GM18909 (cell line): ENCODE results near the gene FLNB.

Source experiments
- ATAC-seq: cut with Tn5 transposase; IDR thresholded peaks from one replicate; pipeline ENCODE4 v1.9.1; 2021; ENCODE audit warnings: mild to moderate bottlenecking; ENCODE audit not compliant: unreplicated experiment, poor library complexity

FLNB gene

DNA sequence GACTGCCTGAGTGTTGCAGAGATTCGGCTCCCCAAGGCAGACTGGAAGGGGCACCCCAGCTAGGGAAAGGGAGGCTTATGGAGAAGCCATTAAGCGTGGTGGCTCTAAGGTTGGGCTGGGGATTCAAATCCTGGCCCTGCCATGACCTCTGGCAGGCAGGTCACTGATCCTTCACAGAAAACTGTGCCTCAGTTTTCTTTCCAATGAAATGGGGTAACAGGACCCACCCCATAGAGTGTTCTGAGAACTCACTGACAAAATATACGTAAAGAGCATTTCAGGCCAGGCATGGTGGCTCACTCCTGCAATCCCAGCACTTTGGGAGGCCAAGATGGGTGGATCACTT is 167.9 kb downstream of the FLNB start:
- ATAC-seq = no peak

DNA sequence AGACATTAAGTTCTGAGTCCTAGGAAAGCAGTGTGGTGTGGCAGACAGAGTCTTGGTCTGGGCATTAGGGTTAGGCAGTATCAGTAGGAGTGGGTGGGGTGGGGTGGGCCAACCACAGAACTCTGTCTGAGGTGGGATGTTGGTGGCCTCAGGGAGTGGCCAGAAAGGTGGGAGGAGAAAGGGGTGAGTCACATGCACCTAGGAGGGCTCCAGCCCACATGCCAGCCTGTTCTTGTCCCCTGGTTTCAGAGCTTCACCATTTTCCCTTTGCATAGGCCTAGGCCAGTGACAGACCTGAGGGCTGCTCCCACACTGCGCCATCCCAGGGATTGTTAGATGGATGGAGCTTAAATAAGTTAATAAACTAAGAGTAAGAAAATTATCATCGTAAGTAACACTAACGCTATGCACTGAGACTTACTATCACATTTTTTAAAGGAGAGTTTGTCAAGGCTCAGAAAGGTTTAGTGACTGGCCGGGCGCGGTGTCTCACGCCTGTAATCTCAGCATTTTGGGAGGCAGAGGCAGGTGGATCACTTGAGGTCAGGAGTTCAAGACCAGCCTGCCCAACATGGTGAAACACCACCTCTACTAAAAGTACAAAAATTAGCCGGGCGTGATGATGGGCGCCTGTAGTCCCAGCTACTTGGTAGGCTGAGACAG is 168.7 kb downstream of the FLNB start:
- ATAC-seq = no peak

DNA sequence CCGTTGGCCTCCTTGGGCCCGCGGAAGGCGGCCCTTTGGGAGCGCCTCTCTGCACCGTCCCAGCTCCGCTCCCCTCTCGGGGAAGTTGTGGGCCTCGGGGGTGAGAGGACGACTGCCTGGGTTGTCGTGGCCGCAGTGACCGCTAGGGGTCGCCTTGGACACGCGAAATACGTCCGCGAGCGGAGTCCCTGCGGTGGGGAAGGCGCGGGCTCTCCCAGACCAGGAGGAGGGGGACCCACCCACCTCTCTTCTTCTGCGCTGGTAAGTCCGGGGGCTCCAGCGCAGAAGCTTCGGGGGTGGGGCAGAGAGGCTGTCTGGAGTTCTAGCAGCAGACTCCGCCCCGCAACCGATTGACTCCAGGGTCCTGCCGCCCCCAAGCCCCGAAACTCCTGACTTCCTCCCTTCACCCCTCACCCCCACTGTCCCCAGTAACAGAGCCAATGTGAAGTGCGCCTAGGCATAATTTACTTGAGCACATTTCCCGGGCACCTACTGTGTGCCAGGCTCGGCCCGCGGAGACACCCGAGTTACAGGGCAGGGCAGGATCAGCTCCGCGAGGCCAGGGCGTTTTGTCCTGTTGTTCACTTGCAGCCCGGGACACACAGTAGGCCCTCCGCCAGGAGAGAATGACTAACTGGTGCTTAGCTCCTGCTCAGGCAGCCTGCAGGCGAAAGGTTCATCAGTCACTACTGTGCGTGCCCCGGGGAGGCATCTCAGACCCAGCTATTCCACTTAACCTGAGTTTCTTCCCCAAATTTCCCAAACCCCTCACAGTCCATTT is 169.7 kb downstream of the FLNB start:
- ATAC-seq = peak; percentile 85

DNA sequence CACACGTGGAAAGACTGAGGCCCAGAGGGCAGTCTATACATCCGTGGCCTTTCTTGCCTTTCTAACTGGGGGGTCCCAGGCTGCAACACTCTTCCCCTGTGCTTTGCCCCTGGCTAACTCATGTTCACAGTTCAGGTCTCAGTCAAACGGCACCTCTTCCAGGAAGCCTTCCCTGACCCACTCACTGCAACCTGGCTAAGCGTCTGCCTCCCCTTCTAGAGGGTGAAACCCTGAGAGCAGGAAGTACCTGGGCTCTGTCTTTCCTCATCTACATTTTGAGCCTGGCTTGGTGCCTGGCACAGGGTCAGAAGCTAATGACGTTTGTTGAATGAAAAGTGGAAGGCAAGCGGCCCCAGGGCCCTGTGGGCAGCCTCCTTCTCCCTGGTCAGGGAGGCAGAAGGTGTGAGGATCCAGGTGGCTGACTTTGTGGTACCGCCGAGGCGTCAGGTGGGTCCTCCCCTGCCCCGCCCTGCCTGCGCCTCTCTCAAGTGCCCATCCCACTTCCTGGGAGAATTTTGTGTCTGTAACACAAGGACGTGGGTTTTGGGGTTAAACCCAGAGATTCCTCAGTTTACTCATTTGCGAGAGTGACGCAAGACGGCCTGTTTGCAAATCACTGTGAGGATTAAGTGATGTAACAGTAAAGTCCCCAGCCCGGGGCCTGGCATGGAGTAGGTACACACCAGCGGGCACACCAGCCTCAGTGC is 170.5 kb downstream of the FLNB start:
- no peak for ATAC-seq

DNA sequence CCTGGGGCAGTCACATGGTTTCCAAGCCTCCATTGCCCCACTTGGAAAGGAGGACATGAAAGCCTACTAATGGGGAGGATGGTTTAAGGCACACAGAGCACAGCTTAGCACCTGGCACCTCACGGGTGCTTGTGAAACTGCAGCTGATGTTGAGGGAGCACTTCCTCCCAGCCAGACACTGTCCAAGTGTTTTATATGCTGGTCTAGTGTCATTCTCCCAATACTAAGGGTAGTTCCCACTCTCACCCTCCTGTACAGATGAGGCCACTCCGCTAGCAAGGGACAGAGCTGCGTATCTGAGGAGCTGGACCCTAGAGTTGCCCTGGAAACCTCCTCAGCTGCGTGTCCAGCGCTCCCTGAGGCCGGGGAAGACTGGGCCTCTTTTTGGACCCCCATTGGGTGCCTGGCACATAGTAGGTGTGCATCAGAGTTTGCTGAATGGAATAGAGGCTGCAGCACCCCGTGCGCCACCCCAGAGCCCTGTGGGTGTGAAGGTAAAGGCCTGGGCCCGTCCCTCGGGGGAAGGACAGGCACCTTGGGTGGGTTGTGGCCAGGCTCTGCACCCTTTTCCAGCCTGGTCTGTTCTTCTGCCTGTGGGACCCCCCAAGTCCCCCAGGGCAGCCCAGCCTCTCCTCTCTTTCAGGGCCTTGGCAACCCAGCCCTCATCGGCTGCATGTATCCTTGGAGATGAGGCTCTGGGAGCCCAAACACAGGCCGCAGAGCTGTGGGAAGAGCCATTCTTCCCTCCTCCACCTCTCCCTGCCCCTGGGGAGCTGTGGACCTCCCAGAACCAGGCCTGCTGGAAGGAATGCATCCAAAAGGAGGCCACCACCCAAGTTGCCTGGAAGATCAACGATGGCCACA is 171.2 kb downstream of the FLNB start:
- ATAC-seq = no peak

DNA sequence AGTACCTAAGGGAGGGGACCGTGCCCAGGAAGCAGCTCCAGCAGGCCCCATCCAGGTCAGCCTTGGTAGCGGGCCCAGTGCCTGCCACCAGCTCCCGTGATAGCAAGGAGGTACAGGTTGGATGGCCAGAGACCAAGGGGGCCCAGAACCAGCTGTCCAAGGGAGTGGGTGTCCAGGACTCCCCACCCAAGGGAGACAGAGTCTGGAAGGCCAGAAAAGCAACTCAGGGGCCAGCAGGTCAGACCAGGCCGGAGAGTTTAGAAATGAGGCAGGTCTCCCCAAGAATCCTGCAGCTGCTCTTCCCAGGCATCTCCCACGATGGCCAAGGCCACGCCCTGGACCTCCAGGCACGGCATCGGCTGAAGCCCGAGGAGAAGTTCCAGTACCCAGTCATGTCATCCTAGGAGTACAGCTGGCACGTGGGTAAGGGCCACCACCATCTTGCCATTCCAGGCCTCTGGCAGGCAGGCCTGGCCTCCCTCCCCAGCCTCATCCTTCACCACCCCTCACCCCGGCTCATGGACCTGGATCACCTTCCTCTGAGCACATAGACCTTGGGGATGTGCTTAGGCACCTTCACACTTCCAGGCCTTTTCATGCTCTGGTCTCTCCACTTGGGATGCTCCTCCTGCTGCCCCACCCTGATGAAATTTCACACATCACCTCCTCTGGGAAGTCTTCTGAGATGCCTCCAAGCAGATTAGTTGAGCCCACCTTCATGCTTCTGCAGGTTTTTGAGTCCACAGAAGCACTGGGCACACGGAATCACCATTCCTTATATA is 172.1 kb downstream of the FLNB start:
- no peak for ATAC-seq

DNA sequence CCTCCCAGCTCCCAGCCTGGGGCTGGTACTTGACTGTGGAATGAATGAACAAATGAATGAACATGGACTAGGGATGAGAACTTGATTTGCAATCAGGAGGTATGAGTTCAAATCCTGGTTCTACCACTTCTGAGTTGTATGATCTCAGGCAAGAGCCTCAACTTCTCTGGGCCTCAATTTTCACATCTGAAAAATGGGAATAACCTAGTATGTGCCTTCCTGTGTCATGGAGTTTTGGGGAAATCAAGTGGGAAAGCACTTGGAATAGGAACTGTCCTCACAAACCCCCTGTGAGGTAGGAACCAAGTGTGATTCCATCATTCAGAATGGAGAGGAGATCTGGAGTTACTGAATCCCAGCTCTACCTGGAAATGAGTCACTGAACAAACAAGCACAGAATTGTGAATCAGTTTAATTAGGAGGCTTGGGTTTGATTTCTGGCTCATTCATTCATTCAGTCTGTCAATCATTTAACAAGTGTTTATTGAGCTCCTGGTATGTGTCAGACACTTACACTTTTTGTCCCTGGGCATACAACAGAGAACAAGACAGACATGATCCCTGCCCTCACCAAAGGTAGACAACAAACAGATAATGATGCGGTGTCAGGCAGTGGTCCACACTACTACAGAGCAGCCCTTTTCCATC is 172.8 kb downstream of the FLNB start:
- ATAC-seq = no peak

DNA sequence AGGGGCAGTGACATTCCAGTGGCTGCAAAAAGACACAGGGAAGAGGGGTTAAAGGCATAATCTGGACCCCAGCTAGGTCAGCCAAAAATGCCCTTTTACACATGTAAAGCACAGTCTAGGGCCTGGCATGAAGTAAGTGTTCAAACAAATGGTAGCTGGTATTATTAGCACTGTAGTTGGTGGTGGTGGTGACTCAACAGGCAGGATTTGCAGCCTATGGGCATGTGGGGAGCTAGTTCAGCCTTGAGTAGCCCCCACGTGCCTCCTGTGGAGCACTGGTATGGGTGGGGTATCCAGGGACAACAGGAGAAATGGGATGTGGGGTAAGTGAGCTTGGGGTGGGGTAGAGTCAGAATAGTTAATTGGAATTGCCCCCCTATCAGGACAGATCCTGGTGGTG is 175.0 kb downstream of the FLNB start:
- no peak for ATAC-seq

DNA sequence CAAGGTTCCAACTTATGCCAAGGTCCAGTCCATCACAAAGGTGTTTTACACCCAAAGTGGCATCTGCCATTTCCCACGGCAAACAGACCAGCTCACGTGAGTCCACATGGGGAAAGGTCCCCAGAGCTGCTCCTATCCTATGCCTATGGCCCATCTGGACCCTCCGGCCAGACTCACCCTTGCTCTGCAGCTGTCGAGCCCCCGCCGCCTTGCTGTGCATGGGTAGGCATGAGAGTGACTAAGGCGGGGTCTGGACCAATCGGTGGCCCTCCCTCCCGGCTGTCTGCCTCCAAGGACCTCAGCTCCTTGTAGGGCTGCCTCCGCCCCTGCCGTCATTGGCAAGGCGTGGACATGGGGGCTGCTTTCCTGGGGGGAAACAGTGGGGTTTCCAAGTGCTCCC is 175.7 kb downstream of the FLNB start:
- no peak for ATAC-seq

DNA sequence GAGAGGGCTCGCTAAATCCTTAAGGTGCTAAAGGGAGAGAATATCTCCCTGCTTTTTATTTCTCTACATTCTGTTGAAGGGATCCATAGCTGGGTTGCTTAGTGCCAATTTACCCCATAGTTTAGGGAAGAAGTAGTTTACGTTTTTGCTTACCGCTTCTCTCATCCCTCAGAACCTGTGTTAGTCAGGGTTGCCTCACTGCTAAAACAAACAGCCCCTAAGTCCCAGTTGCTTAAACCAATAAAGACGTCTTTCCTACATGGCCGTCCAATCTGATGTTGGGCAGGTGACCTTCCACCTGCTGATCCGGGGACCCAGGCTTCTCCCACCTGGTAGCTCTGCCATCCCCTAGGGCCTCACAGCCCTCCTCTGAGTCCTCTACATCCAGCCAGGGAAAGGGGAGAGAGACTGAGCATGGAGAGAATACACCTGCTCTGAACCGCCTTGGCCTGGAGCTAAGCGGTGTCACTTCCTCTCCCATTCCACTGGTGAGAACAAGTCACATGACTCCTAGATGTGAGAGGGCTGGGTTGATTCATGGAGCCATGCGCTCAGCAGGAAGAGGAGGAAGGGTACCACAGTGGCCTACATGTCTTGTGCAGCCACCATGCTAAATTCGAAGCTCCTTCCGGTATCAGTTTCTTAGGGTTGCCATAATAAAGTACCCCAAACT is 176.2 kb downstream of the FLNB start:
- no peak for ATAC-seq

DNA sequence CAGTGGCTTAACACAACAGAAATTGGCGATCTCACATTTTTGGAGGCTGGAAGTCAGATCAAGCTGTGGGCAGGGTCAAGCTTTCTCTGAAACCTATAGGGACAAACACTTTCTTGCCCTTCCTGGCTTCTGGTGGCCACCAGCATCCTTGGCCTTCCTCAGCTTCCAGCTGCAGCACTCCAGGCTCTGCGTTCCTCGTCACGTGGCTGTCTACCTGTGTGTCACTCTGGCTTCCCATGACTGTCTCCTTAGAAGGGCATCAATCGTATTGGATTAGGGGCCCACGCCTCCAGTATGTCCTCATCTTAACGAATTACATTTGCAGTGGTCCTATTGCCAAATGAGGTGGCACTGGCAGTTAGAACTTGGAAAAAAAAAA is 176.7 kb downstream of the FLNB start:
- no peak for ATAC-seq

DNA sequence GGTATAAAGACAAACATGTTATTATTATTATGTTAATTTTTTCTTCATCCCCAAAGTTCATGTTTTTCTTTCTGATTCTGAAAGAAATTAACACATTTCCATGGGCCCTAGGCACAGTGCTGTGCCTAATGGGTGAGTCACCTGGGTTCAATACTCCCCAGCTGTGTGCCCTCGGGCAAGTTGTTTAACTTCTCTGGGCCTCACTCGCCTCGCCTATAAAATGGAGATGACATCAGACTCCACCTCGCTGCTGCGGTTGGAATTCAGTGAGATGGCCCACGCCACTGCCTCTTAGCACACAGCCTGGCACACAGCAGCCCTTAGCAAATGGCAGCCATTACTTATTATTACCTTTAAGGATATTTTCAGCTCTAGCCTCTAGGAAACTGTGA is 179.9 kb downstream of the FLNB start:
- no peak for ATAC-seq

DNA sequence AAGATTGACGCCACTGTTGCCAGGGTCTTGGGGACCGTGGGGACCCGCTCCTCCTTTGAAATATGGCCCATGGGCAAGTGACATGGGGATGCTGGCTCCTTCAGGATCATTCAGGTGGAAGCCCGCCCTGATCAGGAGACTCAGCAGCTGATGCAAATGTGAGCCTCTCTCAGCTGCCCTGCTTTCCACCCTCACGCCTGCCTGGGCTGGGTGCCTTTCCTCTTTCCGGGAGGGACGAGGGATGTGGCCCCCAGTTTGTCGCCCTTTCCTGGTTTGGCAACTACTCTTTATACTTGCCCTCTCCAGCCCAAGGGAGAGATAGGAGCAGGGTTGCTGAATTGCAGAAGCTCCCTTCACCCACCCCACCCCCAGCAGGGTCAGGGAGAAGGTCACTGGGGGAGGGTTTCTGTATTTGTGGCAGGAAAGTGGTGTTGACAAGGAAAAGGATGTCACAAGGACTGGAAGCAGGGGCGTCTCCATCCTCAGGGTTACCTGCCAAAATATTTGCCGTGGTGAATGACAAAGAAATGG is 180.8 kb downstream of the FLNB start:
- ATAC-seq = no peak

DNA sequence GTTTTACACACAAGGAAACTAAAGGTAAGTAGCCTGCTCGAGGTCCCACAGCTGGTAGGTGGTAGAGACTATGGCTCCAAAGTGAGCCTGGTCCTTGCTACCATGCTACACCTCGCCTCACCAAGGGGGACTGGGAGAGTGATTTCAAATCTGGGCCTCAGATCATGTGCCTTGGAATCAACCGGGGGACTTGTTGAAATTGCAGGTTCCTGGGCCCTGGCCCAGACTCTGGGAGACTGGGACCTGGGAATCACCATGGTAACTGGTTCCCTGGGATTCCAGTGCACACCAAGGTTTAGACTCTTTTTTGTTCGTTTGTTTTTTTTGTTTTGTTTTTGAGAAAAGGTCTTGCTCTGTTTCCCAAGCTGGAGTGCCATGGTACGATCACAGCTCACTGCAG is 181.5 kb downstream of the FLNB start:
- no peak for ATAC-seq

DNA sequence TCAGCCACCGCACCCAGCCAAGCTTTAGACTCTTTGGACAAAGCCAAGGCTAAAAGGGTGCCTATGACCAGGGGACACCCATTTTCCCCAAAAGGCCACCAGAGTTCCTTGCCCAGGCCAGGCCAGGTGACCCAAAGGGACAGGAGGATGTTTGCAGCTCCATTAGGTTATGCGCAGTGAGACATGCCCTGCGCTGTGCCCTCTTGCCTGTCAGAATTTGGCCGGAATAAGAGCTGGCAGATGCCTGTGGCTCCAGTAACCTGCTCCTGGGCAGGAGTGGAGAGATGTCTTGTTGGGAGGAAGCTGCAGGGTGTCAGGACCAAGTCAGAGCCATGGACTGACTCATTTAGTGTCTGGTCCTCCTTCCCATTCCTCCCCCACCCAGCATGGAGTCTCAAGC is 182.1 kb downstream of the FLNB start:
- no peak for ATAC-seq

DNA sequence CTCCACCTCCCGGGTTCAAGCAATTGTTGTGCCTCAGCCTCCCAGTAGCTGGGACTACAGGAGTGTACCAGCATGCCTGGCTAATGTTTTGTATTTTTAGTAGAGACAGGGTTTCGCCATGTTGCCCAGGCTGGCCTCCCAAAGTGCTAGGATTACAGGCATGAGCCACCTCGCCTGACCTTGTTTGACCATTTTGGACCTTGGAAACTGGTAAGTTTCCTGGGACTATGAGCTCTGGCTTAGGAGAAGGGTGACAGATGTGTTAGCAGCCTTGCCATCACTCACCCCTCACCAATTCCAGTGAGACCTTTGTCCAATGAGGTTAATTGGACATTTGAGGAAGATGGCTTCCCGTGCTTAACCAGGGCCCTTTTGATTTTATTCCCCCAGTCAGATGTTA is 182.7 kb downstream of the FLNB start:
- no peak for ATAC-seq

DNA sequence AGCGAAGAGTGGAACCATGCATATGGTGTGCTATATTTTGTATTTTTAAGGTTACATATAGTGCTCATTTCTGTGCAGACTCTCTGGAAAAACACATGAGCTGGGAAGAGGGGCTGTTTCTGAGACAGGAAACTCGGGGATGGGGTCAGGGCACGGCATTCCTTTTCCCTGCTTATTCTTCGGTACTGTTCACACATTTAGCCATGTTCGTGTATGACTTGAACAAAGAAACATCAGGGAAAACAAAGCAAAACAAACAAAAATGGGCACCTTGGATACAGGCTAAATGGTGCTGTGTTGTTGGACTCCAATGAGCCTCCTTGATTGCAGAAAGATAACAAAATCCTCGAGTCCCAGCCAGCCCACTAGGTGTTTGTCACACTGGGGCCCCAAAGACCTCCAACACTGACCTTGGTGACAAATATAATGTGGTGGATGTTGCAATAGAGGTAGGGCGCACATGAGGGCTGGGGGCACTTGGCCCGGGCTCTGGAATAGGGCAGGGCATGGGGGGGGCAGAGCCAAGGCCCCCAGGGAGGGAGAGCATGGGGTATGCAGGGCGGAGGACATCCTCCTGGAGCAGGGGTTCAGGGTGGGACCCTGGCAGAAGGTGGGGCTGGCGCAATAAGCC is 183.3 kb downstream of the FLNB start:
- ATAC-seq = no peak

DNA sequence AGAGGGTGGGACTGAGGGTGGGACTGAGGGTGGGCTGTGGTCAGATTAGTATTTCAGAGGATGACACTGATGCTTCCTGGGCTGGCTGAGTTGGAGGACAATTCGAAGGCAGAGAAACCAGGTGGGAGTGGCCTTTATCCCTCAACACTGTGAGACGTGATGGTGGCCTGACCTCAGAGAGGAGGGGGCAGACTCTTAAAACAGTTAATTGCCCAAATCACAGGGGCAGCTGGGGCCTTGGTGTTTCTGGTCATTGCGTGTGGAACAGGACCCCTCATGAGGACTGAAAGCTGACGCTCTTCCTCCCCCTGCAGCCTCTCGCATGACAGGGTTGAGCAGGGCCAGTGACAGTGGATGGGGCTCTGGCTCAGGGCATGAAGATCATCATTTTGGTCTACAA is 183.8 kb downstream of the FLNB start:
- ATAC-seq = no peak
